Activated CD8-positive, alpha-beta memory T cell treated with anti-CD3 and anti-CD28 coated beads, Interleukin-2, amount 50 U/mL, for 24 hours (primary cell): ENCODE results near the gene ST6GAL1.
A peak's percentile ranks its signal among the peaks of the same experiment; 100 is the strongest.
"Not testable (repeated sequence)": the region's sequence is repeated elsewhere in the genome, so short reads cannot be mapped to it uniquely, and the experiment has no call there.

ENCODE experiments used
- DNase-seq: peaks from one replicate; pipeline ENCODE4 v3.0.0-alpha.2; 2020; ENCODE audit errors: extremely low read depth

Gene ST6GAL1

GRCh38 chr3:186930143-186930640, at the start of gene ST6GAL1:
TSS of gene ST6GAL1 (plus strand) at chr3:186930526. CDS start at chr3:187042704, 112,178 bp downstream.
- DNase-seq: peak; percentile 39

DNA sequence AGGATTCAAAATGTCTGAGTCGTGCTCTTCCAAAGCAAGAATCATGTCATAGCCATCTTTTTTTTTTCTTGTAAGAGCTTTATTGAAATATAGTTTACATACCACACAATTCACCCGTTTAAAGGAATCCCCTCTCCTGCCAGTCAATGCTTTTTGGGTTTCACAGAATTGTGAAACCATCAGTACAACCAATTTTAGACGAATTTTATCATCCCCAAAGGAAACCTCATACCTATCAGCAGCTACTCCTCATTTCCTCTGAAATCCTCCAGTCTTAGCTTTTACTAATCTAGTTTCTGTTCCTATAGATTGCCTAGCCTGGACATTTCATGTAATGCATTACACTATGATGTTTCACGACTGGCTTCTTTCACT, 48.2 kb upstream of the ST6GAL1 start:
- no peak for DNase-seq

DNA sequence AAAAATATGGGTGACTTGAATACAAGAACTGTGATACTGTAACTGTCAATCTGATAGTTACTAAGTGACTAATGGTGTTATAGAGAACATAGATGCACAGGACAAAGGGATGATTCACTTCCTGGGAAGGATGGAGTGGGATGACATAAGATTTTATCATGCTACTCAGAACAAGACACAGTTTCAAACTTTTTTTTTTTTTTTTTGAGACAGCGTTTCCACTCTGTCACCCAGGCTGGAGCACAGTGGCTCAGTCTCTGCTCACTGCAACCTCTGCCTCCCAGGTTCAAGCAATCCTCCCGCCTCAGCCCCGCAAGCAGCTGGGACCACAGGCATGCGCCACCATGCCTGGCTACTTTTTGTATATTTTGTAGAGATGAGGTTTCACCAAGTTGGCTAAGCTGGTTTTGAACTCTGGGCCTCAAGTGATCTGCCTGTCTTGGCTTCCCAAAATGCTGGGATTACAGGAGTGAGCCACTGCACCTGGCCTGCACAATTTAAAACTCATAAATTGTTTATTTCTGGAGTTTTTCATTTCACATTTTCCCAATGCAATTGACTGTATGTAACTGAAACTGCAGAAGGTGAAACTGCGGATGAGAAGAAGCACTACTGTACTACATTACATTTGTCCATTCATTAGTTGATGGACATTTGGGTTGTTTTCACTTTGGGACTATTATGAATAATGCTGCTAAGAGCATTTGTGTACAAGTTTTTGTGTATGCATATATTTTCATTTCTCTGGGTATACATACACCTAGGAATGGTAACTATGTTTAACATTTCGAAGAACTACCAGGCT, 47.2 kb upstream of the ST6GAL1 start:
- peak; percentile 19 for DNase-seq

GRCh38 chr3:186883686-186884058, 46.7 kb upstream of the ST6GAL1 start:
- DNase-seq: no peak

DNA sequence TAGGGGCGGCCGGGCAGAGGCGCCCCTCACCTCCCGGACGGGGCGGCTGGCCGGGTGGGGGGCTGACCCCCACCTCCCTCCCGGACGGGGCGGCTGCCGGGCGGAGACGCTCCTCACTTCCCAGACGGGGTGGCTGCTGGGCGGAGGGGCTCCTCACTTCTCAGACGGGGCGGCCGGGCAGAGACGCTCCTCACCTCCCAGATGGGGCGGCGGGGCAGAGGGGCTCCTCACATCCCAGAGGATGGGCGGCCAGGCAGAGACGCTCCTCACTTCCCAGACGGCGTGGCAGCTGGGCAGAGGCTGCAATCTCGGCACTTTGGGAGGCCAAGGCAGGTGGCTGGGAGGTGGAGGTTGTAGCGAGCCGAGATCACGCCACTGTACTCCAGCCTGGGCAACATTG, 45.5 kb upstream of the ST6GAL1 start:
- not testable (repeated sequence) for DNase-seq

DNA sequence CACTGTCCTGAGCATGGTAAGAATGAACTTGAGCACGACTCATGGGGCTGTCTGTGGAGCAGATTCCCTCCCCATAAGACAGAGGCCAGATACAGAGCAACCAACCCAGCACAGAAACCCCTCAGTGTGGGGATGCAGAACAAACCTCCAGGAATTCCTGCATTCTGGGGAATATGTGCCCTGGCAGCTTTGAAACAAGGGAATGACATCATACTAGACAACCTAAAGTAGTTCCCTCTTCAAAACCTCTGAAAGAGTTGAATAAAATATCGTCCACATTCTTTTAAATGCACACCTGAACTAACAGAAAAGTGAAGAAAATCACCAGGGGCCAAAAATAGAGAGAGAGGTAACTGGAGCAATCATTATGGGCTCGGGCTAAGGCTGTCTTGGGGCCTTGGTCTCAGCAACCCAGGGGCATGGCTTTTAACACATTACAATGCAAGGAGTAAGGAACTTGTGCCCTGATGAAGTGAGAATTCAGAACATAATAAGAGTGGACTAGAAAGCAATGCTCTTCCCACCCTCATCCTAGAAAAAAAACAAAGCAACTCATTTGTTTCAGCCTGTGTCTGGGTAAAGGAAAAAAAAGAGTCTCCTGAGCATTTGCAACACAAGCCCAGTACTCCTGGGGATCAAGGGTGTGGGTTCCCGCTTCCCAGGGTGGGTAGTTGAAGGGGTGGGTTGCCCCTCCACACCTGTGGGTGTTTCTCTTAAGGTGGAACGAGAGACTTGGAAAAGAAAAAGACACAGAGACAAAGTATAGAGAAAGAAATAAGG, 43.9 kb upstream of the ST6GAL1 start:
- no peak for DNase-seq

GRCh38 chr3:186887507-186887938, 42.8 kb upstream of the ST6GAL1 start:
- DNase-seq: not testable (repeated sequence)

DNA sequence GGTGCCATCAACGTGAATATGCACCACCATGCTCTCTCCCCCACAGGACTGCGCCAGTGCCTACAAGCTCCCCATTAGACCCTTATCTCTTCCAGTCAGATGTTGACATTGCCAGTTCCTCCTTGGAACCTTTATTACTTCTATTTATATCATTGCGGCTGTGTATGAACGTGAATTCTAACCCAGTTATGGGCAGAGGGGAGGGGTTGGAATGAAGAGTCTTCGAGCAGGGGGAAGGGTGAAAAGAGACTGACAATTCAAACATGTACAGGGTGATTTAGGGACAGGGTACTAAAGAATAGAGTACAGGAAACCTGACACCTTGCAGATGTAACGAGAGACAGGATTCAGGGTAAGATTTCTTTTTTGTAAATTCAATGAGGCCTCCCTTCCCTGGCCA, 41.8 kb upstream of the ST6GAL1 start:
- no peak for DNase-seq

GRCh38 chr3:186889698-186890097, 40.6 kb upstream of the ST6GAL1 start:
- not testable (repeated sequence) for DNase-seq

- no peak for DNase-seq
These were observed 39.4 kb upstream of the ST6GAL1 start for GRCh38 chr3:186890911-186891310.

DNA sequence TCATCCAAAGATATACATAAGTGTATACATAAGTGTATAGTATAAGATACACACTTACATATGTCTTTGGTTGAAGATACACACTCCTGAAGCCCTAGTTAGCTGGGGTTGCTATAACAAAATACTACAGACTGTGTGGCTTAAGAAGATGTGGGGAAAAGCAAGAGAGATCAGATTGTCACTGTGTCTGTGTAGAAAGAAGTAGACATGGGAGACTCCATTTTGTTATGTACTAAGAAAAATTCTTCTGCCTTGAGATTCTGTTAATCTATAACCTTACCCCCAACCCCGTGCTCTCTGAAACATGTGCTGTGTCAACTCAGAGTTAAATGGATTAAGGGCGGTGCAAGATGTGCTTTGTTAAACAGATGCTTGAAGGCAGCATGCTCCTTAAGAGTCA, 37.3 kb upstream of the ST6GAL1 start:
- DNase-seq: not testable (repeated sequence)

DNA sequence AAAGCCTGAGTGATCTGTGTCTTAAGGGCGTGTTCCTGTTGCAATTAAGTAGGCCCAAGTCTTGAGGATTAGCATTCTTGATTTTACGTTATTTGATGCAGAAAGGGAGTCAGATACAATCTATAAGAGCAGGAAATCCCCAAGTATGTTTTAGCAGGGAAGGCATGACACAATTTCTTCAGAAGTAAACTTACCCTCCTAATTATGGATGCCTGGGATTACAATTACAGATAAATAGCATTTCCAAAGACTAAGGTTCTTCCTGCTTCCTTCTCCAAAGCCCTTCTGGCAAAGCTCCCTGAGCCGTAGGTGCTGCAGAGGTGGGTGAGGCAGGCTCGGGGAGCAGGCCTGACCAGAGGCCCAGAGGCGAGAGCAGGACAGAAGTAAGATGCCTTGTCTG, 34.9 kb upstream of the ST6GAL1 start:
- no peak for DNase-seq

GRCh38 chr3:186896006-186896405, 34.3 kb upstream of the ST6GAL1 start:
- DNase-seq: no peak

DNA sequence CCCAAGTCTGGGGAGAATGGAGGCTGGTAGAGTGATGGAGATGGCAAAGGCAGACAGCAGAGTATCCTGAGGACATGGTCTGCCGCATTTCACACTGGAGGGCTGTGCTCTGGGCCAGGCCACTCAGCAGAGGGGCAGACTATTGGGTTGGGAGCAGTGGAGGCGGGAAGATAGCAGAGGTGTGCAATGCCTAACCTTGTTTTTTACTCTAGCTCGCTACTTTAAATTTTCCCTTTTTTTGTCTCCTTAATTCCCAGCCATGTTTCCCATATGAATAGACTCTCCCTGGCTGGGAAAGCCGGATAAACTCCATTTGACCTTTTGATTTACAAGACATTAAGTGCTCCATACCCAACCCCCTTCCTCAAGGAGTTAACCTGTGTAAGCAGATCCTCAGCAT, 33.5 kb upstream of the ST6GAL1 start:
- DNase-seq: no peak

DNA sequence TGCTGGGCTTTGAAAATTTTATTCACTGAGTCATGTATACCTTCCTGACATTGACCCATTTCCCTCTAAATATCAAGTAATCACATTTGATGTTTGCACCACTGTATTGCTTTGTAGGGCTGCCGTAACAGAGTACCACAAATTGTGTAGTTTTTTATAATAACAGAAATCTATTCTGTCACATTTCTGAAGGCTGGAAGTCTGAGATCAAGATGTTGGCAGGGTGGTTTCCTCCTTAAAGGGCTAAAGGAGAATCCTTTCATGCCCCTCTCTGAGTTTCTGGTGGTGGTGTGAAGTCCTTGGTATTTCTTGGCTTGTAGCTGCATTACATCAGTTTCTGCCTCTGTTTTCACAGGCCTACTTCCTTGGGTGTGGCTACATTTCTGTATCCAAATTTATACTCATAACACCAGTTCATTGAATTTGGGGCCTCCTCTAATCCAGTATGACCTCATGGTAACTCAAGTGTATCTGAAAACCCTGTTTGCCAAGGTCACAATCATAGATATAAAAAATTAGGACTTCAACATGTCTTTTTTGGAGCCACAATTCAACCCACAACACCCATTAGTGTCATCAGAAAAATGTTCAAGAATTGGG, 29.1 kb upstream of the ST6GAL1 start:
- no peak for DNase-seq

GRCh38 chr3:186902154-186902553, 28.2 kb upstream of the ST6GAL1 start:
- no peak for DNase-seq

GRCh38 chr3:186902713-186903112, 27.6 kb upstream of the ST6GAL1 start:
- DNase-seq: no peak

- not testable (repeated sequence) for DNase-seq
These were observed 26.6 kb upstream of the ST6GAL1 start for GRCh38 chr3:186903676-186904075.

- not testable (repeated sequence) for DNase-seq
These were observed 23.3 kb upstream of the ST6GAL1 start for GRCh38 chr3:186907075-186907474.

GRCh38 chr3:186909078-186909853, 21.1 kb upstream of the ST6GAL1 start:
- peak; percentile 40 for DNase-seq
